Neutrophil (primary cell): Measurements from ENCODE around the gene ENTPD1.
A peak's percentile ranks its signal among the peaks of the same experiment; 100 is the strongest.

ENCODE experiments used
- H3K27ac ChIP-seq: fragments of 200-600 bp; sonication (generic); 2 replicates; pipeline ENCODE4 v1.5.1; 2016; ENCODE audit warnings: mild to moderate bottlenecking, moderate library complexity
- H3K27me3 ChIP-seq: fragments of 200-600 bp; sonication (generic); 2 replicates; pipeline ENCODE4 v1.6.0; 2016; ENCODE audit warnings: mild to moderate bottlenecking
- H3K36me3 ChIP-seq: fragments of 200-600 bp; sonication (generic); 2 replicates; pipeline ENCODE4 v1.5.1; 2017
- H3K4me1 ChIP-seq, 2 experiments: fragments of 200-600 bp in 1 of 2; sonication (generic) in 1 of 2; 1 replicate in 1 of 2; 2 replicates in 1 of 2; pipeline versions ENCODE4 v1.5.1 to v1.6.1; 2013 to 2016; ENCODE audit warnings: low read depth in 1 of 2, low read length in 1 of 2, mild to moderate bottlenecking in 1 of 2, moderate library complexity in 1 of 2; ENCODE audit not compliant: control insufficient read depth in 1 of 2, insufficient read depth in 1 of 2
- H3K4me3 ChIP-seq, 2 experiments: fragments of 200-600 bp in 1 of 2; sonication (generic) in 1 of 2; 1 replicate in 1 of 2; 2 replicates in 1 of 2; pipeline ENCODE4 v1.5.1; 2013 to 2016; ENCODE audit warnings: low read depth in 1 of 2, low read length in 1 of 2, mild to moderate bottlenecking in 1 of 2, moderate library complexity in 1 of 2
- H3K9me3 ChIP-seq: fragments of 200-600 bp; sonication (generic); 2 replicates; pipeline ENCODE4 v1.5.1; 2016
- CTCF ChIP-seq: fragments of 200-600 bp; sonication (generic); IDR thresholded peaks from 2 replicates; pipeline ENCODE4 v1.5.1; 2016; ENCODE audit warnings: antibody characterized with exemption

The ENTPD1 gene

GRCh38 chr10:95840121-95840520, 84.2 kb downstream of the ENTPD1 start:
- H3K27ac ChIP-seq: peak overlapping the region; percentile 74

GRCh38 chr10:95840681-95841080, 84.7 kb downstream of the ENTPD1 start:
- Histone ChIP-seq H3K4me1 (peaks cover 30 to 37% of the 10 kb centered on the region in 2 experiments), H3K4me3 (no peak overlapping the region), H3K27ac (peak overlapping the region; percentile 74), H3K9me3 (no peaks in the 10 kb centered on the region), H3K27me3 (no peaks in the 10 kb centered on the region), H3K36me3 (peaks cover 66% of the 10 kb centered on the region)
- no peak for TF ChIP-seq CTCF

More at GRCh38 chr10:95840121-95840520, 84.2 kb downstream of the ENTPD1 start:
- Histone ChIP-seq H3K4me3 (no peak overlapping the region), H3K9me3 (no peaks in the 10 kb centered on the region), H3K27me3 (no peaks in the 10 kb centered on the region), H3K4me1 (peaks cover 30 to 37% of the 10 kb centered on the region in 2 experiments), H3K36me3 (peaks cover 60% of the 10 kb centered on the region)
- TF ChIP-seq CTCF: no peak

GRCh38 chr10:95841661-95842498, 85.9 kb downstream of the ENTPD1 start:
- peak; percentile 60 for TF ChIP-seq CTCF
- peaks cover 26 to 32% of the 10 kb centered on the region in 2 experiments for H3K4me1 ChIP-seq
- peak overlapping the region; percentile 74 for H3K27ac ChIP-seq
- no peaks in the 10 kb centered on the region for H3K27me3 ChIP-seq
- H3K36me3 ChIP-seq: peaks cover 78% of the 10 kb centered on the region
- H3K4me3 ChIP-seq: no peak overlapping the region
- no peaks in the 10 kb centered on the region for H3K9me3 ChIP-seq

- Histone ChIP-seq H3K27me3 (no peaks in the 10 kb centered on the region), H3K27ac (no peak overlapping the region), H3K36me3 (peaks cover 92% of the 10 kb centered on the region), H3K4me1 (peaks cover 12 to 17% of the 10 kb centered on the region in 2 experiments), H3K4me3 (no peak overlapping the region), H3K9me3 (no peaks in the 10 kb centered on the region)
- no peak for TF ChIP-seq CTCF
Observed at GRCh38 chr10:95845411-95845810, 89.4 kb downstream of the ENTPD1 start.

GRCh38 chr10:95847007-95847406, 91.0 kb downstream of the ENTPD1 start:
- peaks cover 4% of the 10 kb centered on the region in 2 experiments for H3K4me1 ChIP-seq
- no peaks in the 10 kb centered on the region for H3K27me3 ChIP-seq
- no peak overlapping the region for H3K4me3 ChIP-seq
- no peak for TF ChIP-seq CTCF
- H3K36me3 ChIP-seq: peaks cover 88% of the 10 kb centered on the region
- H3K9me3 ChIP-seq: no peaks in the 10 kb centered on the region
- no peak overlapping the region for H3K27ac ChIP-seq
